CD1c-positive myeloid dendritic cell (primary cell): ENCODE data around the gene C3orf22.
A peak's percentile ranks its signal among the peaks of the same experiment; 100 is the strongest.
"Not testable (repeated sequence)": the region's sequence is repeated elsewhere in the genome, so short reads cannot be mapped to it uniquely, and the experiment has no call there.

Experiments
- DNase-seq: peaks from one replicate; pipeline ENCODE4 v3.0.0-alpha.2; 2016; ENCODE audit errors: extremely low spot score

The C3orf22 gene

DNA sequence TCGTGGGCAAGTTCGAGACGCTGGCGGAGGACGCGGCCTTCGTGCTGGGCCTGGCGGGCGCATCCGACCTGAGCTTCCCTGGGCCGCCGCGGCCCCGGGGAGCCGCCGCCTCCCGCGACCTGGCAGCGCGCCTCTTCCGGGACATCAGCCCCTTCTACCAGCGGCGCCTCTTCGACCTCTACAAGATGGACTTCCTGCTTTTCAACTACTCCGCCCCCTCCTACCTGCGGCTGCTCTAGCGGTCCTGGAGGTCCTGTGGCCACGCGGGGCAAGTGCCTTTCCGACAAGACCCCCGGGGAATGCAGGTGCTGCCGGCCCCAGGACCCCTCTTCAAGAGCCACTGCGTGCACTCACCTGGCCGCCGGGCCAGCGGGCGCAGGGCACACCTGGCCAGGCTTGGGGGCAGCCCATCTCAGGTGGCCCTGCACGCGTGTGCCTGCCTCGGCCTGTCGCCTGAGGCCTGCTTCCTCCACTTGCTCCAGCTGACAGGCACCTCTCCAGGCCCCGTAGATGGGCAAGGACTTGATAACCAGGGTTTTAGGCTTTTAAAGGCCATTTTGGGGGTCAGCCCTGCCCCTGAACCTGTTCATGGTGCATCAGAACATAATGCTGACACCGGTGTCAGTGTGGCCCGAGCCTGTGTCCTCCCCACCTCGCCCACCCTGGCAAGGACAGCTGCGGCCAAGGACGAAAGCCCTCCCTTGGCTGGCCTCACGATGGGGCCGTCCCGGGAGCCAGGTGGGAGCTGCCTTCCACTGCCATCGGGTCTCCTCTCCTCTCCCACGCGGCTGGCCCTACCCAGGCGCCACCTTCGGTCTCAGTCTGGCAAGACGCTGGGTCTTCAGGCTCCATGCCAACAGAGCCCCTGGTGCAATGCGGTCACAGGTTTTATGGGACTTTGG, 16.1 kb downstream of the C3orf22 start:
- no peak for DNase-seq

DNA sequence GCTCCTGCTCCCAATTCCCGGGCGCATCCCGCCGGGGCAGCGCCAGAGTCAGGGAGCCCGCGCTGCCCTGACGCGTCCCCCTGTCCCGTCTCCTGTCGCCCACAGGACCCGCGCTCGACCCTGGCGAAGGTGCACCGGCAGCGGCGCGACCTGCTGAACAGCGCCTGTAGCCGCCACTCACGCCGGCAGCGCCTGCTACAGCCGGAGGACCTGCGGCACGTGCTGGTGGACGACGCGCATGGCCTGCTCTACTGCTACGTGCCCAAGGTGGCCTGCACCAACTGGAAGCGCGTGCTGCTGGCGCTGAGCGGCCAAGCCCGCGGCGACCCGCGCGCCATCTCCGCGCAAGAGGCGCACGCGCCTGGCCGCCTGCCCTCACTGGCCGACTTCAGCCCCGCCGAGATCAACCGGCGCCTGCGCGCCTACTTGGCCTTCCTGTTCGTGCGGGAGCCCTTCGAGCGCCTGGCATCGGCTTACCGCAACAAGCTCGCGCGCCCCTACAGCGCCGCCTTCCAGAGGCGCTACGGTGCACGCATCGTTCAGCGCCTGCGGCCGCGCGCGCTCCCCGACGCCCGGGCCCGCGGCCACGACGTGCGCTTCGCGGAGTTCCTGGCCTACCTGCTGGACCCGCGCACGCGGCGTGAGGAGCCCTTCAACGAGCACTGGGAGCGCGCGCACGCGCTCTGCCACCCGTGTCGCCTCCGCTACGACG, 16.9 kb downstream of the C3orf22 start:
- no peak for DNase-seq

- DNase-seq, result no peak
Measured at GRCh38 chr3:126540951-126541627, 17.6 kb downstream of the C3orf22 start.

DNA sequence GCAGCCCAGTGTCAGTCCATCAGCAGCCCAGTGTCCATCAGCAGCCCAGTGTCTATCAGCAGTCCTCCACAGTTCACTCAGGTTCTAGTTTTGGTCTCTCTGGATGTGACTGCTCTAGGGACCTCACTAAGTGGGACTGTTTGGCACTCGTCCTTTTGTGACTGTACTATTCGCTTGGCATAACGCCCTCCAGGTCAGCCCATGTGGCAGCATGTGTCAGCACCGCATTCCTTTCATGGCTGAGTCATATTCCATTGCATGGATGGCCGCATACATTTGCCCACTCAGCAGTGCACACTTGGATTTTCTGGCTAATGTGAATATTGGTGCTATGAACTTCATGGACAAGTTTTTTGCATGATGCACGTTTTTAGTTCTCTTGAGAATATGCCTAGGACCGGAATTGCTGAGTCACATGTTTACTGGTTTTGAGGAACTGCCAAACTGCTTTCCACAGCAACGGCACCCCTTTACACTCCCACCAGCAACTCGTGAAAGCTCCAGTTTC, 18.3 kb downstream of the C3orf22 start:
- DNase-seq, result peak; percentile 81

- no peak for DNase-seq
Measured at GRCh38 chr3:126539558-126540250, 19.0 kb downstream of the C3orf22 start.

DNA sequence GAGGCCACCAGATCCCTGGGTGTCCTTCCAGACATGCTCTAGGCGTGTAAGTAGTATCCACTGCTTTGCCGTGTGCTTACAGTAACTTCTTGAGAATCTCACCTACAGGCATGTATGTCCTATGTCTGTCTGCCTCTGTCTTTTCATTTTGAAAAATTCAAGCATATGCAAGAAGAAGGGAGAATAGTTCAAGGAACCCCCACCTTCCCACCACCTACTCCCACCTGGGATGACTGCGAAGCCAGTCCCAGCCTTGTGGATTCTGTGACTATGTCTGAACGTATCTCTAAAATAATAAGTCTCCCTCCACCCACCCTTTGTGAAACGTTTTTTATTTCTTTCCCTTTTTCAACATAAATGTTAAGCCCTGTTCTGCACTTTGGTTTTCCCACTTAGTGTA, 19.8 kb downstream of the C3orf22 start:
- no peak for DNase-seq

GRCh38 chr3:126538316-126538715, 20.4 kb downstream of the C3orf22 start:
- DNase-seq, result no peak

- no peak for DNase-seq
Measured at GRCh38 chr3:126537730-126538281, 20.9 kb downstream of the C3orf22 start.

DNA sequence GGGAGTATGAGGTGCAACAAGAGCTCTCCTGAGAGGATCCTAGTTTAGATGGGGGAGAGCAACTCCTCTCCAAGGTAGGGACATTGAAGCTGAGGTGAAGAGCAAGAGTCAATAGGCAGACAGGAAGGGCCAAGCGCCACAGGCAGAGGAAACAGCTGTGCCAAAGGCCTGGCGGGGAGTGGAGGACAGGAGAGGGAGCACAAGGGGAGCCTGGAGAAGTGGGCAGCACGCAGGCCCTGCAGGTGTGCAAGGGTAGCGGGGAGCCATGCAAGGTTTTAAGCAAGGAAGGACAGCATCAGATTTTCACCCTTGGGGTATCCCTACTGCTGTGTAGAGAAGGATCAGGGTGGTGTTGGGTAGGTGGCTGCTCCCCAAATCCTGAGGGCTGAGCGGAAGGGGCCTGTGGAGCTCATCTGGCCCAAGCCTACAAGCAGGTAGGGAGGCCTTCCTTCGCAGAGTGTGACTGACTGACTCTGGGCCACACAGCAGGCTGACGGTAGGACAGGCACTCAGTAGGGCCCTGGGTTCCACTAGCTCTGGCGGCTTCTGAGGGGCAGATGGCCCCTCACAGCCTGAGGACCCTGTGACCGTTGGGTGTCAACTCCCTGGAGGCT, 21.5 kb downstream of the C3orf22 start:
- DNase-seq, result no peak

GRCh38 chr3:126536126-126536525, 22.6 kb downstream of the C3orf22 start:
- DNase-seq, result no peak

GRCh38 chr3:126535636-126536035, 23.1 kb downstream of the C3orf22 start:
- no peak for DNase-seq

DNA sequence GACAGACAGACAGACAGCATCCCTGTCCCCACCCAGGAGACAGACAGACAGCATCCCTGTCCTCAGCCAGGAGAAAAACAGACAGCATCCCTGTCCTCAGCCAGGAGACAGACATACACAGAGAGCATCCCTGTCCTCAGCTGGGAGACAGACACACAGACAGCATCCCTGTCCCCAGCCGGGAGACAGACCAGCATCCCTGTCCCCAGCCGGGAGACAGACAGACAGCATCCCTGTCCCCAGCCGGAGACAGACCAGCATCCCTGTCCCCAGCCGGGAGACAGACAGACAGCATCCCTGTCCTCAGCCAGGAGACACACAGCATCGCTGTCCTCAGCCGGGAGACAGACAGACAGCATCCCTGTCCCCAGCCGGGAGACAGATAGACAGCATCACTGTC, 24.0 kb downstream of the C3orf22 start:
- not testable (repeated sequence) for DNase-seq

DNA sequence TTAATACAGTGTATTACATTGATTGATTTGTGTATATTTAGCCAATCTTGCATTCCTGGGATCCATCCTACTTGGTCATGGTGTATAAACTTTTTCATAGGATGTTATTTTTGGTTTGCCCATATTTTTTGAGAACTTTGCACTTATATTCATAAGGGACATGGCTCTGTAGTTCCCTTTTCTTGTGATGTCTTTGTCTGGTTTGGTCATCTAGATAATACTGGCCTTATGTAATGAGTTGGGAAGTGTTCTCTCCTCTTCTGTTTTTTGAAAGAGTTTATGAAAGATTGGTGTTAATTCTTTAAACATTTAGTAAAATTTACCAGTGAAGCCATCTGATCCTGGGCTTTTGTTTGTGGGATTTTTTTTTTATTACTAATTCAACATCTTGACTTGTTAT, 25.2 kb downstream of the C3orf22 start:
- peak; percentile 32 for DNase-seq

GRCh38 chr3:126531051-126531330, 27.7 kb downstream of the C3orf22 start:
- no peak for DNase-seq

DNA sequence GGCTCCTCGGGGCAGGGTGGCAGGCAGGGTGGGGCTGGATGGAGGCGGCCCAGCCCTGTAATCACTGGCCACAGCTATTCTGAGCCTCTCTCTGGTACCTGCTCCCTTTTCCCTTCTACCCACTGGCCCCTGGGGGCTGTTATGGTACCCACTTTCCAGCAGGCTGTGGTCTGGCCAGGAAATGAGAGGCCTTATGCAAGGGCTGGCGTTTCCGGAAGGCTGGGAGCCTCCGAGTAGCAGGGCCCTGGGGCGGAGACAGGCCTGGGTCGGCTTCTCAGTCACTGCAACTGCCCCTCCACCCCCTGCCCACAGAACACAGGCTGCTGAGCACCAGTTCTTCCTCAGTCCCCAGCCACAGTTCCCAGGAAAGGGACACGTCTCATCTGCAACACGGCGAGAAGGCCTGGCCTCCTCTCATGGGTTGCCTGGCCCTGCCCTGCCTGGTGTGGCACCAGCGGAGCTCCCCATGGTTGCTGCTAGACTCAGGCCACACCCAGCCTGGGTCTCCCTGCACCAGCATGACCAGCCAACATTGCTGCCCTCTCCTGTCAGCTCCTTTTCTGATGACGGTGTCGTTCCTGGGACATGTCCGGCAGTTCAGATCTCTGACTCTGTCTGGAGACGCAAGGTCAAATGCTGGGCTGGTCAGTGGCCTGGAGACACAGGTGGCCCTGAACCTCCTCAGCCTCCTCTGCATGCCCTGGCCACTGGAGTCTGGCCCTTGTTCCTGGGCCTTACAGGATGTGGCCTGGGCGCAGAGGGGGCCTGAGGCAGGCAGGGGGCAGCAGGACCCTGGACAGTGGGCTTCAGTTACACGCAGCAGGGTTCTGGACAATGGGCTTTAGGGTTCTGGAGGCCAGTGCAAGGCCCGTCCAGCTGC, 28.3 kb downstream of the C3orf22 start:
- peak; percentile 77 for DNase-seq

GRCh38 chr3:126529585-126530170, 29.1 kb downstream of the C3orf22 start:
- no peak for DNase-seq

- DNase-seq, result peak; percentile 30
Measured at GRCh38 chr3:126528800-126529541, 29.8 kb downstream of the C3orf22 start.

DNA sequence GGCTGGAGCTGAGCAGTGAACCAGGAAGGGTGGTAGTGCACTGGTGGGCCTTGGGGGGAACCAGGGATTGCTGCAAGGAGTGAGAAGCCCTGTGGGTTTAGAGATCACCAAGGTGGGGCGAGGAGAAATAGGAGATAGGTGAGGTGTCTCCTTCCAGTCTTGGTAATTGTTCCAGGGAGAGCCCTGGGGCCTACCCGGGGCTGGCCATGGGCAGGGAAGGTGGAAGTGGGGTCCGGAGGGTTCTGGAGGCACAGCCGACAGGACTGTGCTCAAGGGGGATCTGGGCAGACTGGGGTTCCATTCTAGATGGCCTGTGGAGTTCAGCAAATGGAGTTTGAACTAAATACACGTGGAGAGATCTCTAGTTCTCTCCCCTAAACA, 30.3 kb downstream of the C3orf22 start:
- no peak for DNase-seq
